Measurements from ENCODE around the gene TRMT112. TPM values are rescaled to one million over a fixed set of nuclear protein-coding genes. Genes with fewer than 3 reads are reported as not detected.

The TRMT112 gene
- total and polyA plus RNA-seq, 2 of the 4 experiments (the other 2 are of a cell fraction) = 173 to 202 TPM

- Histone ChIP-seq H3K14ac (replicated peaks; ENCODE audit: low read depth, low read length) (no peak overlapping the region), H3K27ac (ENCODE audit: insufficient read depth, low read length) (no peak overlapping the region), H3K36me3 (ENCODE audit: control insufficient read depth, insufficient read depth, low read length) (peaks cover 12% of the 10 kb centered on the region; the same call in 1 of the 2 replicates), H3K18ac (ENCODE audit: low read depth, low read length) (no peak overlapping the region), H4K8ac (ENCODE audit: low read depth in 2 of 2, low read length in 2 of 2) (no peak overlapping the region), H3K79me1 (ENCODE audit: low read depth in 1 of 2, low read length in 2 of 2) (peaks cover 11 to 38% of the 10 kb centered on the region in 2 experiments), H4K20me1 (ENCODE audit: insufficient read depth, low read length) (no peaks in the 10 kb centered on the region), H3K27me3 (ENCODE audit: control insufficient read depth, insufficient read depth, low read length) (no peaks in the 10 kb centered on the region), H2AFZ (replicated peaks; ENCODE audit: low read length, poor library complexity) (no peak overlapping the region), H2BK20ac (ENCODE audit: low read depth, low read length) (no peak overlapping the region), H3K9me3 (ENCODE audit: control insufficient read depth, insufficient read depth, low read length) (no peaks in the 10 kb centered on the region), H4K5ac (ENCODE audit: low read depth, low read length) (no peak overlapping the region), H3K4me3 (ENCODE audit: insufficient read depth, low read depth, low read length) (no peak overlapping the region), H2BK15ac (ENCODE audit: low read depth, low read length) (no peak overlapping the region), H3K4me2 (ENCODE audit: low read depth, low read length) (no peak overlapping the region), H4K91ac (ENCODE audit: insufficient read depth, low read depth, low read length) (no peak overlapping the region), H2BK120ac (ENCODE audit: low read depth, low read length) (no peak overlapping the region), H3K56ac (ENCODE audit: extremely low read depth, insufficient read depth, low read length) (no peak overlapping the region), H3K23ac (ENCODE audit: low read depth, low read length) (no peak overlapping the region), H3K4me1 (ENCODE audit: control insufficient read depth, insufficient read depth, low read length) (peaks cover 5% of the 10 kb centered on the region), H2AK9ac (replicated peaks; ENCODE audit: low read depth, low read length, poor library complexity) (peak overlapping the region; percentile 65), H3K9me1 (ENCODE audit: insufficient read depth, low read length) (peaks cover 5% of the 10 kb centered on the region), H3K9ac (ENCODE audit: low read depth, low read length) (no peak overlapping the region), H2BK5ac (ENCODE audit: low read depth, low read length, poor library complexity, severe bottlenecking) (no peak overlapping the region), H3K4ac (ENCODE audit: low read depth, low read length) (no peak overlapping the region), H2AK5ac (ENCODE audit: low read depth, low read length) (no peak overlapping the region)
- CTCF ChIA-PET = no interaction called here
- 0 out of 2 replicates have a peak, but pooled peaks have one; percentile 9 for TF ChIP-seq RAD21 (IDR thresholded peaks at IDR 0.05; ENCODE audit: low read length)
- TF ChIP-seq MXI1 (IDR thresholded peaks at IDR 0.05; ENCODE audit: borderline replicate concordance, low read depth, low read length) = no peak
- peak; percentile 27; the same call in 1 of the 2 replicates for TF ChIP-seq CTCF (conservative IDR thresholded peaks at IDR 0.05; ENCODE audit: low read depth, low read length)
- POLR2A ChIA-PET (ENCODE audit: unreplicated experiment) = no interaction called here
- BruUV-seq (replicated peaks) = no TSS peak
- dilution Hi-C loops (cut with HindIII; ENCODE audit: low sequenced_read_pairs, unreplicated experiment) (no loop called here), in situ Hi-C loops (cut with MboI; ENCODE audit: low sequenced_read_pairs) (no loop called here), intact Hi-C loops (cut with micrococcal nuclease) (no loop called here)
- 87% methylated on average over 10 of the region's 19 CpGs; no CpG with 5 or more reads in 1 of the 2 experiments for WGBS, 2 experiments (ENCODE audit: extremely low coverage in 2 of 2, insufficient read length in 1 of 2)
- no peak for ATAC-seq (ENCODE audit: low read depth)
- DNase-seq = no peak
Measured at GRCh38 chr11:64314146-64314804, 3.1 kb downstream of the TRMT112 start.

All from IMR-90 (cell line).